ENCODE measurements around the gene HSPB1.

HSPB1 gene

GRCh38 chr7:76294344-76295024, 8.0 kb upstream of the HSPB1 start:
- H2AFZ ChIP-seq (ENCODE audit: low read depth, low read length), result no peak overlapping the region
- no peak overlapping the region for H3K4me2 ChIP-seq (ENCODE audit: insufficient read depth, low read length)
- H3K4me1 ChIP-seq (ENCODE audit: insufficient read depth, low read length), result peaks cover 9% of the 10 kb centered on the region
- H3K36me3 ChIP-seq (ENCODE audit: insufficient read depth, low read length), result no peaks in the 10 kb centered on the region
- no peak for ATAC-seq (ENCODE audit: insufficient read depth, low read depth)
- H3K4me3 ChIP-seq (ENCODE audit: low read depth in 1 of 2, low read length in 2 of 2), result no peak overlapping the region
- no peaks in the 10 kb centered on the region for H3K27me3 ChIP-seq (ENCODE audit: insufficient read depth, low read length, poor library complexity)
- no peaks in the 10 kb centered on the region for H3K9me3 ChIP-seq (ENCODE audit: insufficient read depth, low read length, severe bottlenecking)
- H3K79me2 ChIP-seq (ENCODE audit: insufficient read depth, low read length), result no peaks in the 10 kb centered on the region
- TF ChIP-seq CTCF (IDR thresholded peaks at IDR 0.05; ENCODE audit: borderline replicate concordance, extremely low read depth, low read length, poor library complexity, severe bottlenecking) (no peak), EZH2 (IDR thresholded peaks at IDR 0.05; ENCODE audit: borderline replicate concordance, low read depth, low read length, severe bottlenecking) (no peak)
- no peaks in the 10 kb centered on the region for H4K20me1 ChIP-seq (ENCODE audit: insufficient read depth, low read length)
- H3K9ac ChIP-seq (ENCODE audit: low read depth, low read length), result no peak overlapping the region
- DNase-seq, result no peak
- H3K27ac ChIP-seq (ENCODE audit: low read length), result no peak overlapping the region

- 0 out of 2 replicates have a peak, but pooled peaks cover under 1% of the 10 kb centered on the region for H3K4me1 ChIP-seq (ENCODE audit: insufficient read depth, low read length)
- no peaks in the 10 kb centered on the region for H3K79me2 ChIP-seq (ENCODE audit: insufficient read depth, low read length)
- no peaks in the 10 kb centered on the region for H3K36me3 ChIP-seq (ENCODE audit: insufficient read depth, low read length)
- no peak for TF ChIP-seq CTCF (IDR thresholded peaks at IDR 0.05; ENCODE audit: borderline replicate concordance, extremely low read depth, low read length, poor library complexity, severe bottlenecking)
- TF ChIP-seq EZH2 (IDR thresholded peaks at IDR 0.05; ENCODE audit: borderline replicate concordance, low read depth, low read length, severe bottlenecking), result no peak
- DNase-seq, result no peak
- H3K9me3 ChIP-seq (ENCODE audit: insufficient read depth, low read length, severe bottlenecking), result no peaks in the 10 kb centered on the region
- no peak overlapping the region for H2AFZ ChIP-seq (ENCODE audit: low read depth, low read length)
- no peak overlapping the region for H3K9ac ChIP-seq (ENCODE audit: low read depth, low read length)
- no peaks in the 10 kb centered on the region for H4K20me1 ChIP-seq (ENCODE audit: insufficient read depth, low read length)
- H3K4me3 ChIP-seq (ENCODE audit: low read depth in 1 of 2, low read length in 2 of 2), result no peak overlapping the region
- H3K4me2 ChIP-seq (ENCODE audit: insufficient read depth, low read length), result no peak overlapping the region
- H3K27ac ChIP-seq (ENCODE audit: low read length), result no peak overlapping the region
- ATAC-seq (ENCODE audit: insufficient read depth, low read depth), result no peak
- H3K27me3 ChIP-seq (ENCODE audit: insufficient read depth, low read length, poor library complexity), result peaks cover 3% of the 10 kb centered on the region
Measured at GRCh38 chr7:76296743-76297740, 5.4 kb upstream of the HSPB1 start.

GRCh38 chr7:76300166-76300731, 2.2 kb upstream of the HSPB1 start:
- DNase-seq (no peak), ATAC-seq (ENCODE audit: insufficient read depth, low read depth) (no peak)
- Histone ChIP-seq H2AFZ (ENCODE audit: low read depth, low read length) (no peak overlapping the region), H3K9ac (ENCODE audit: low read depth, low read length) (no peak overlapping the region), H3K4me3 (ENCODE audit: low read depth in 1 of 2, low read length in 2 of 2) (no peak overlapping the region), H3K27ac (ENCODE audit: low read length) (no peak overlapping the region), H3K9me3 (ENCODE audit: insufficient read depth, low read length, severe bottlenecking) (no peaks in the 10 kb centered on the region), H3K27me3 (ENCODE audit: insufficient read depth, low read length, poor library complexity) (peaks cover 17% of the 10 kb centered on the region), H3K4me1 (ENCODE audit: insufficient read depth, low read length) (peaks cover 29% of the 10 kb centered on the region), H3K79me2 (ENCODE audit: insufficient read depth, low read length) (no peaks in the 10 kb centered on the region), H3K4me2 (ENCODE audit: insufficient read depth, low read length) (no peak overlapping the region), H4K20me1 (ENCODE audit: insufficient read depth, low read length) (no peaks in the 10 kb centered on the region), H3K36me3 (ENCODE audit: insufficient read depth, low read length) (no peaks in the 10 kb centered on the region)
- TF ChIP-seq CTCF (IDR thresholded peaks at IDR 0.05; ENCODE audit: borderline replicate concordance, extremely low read depth, low read length, poor library complexity, severe bottlenecking) (no peak), EZH2 (IDR thresholded peaks at IDR 0.05; ENCODE audit: borderline replicate concordance, low read depth, low read length, severe bottlenecking) (no peak)

Data from DND-41 (cell line).